WTC11 (cell line): ENCODE results near the gene SIK2. TPM values are rescaled to one million over a fixed set of nuclear protein-coding genes. Genes with fewer than 3 reads are reported as not detected.

Source experiments
- ATAC-seq: fragments of 200-7000 bp; cut with Tn5 transposase; 2 replicates; pipeline ENCODE4 v1.10.0; 2021; ENCODE audit warnings: mild to moderate bottlenecking, moderate library complexity
- CTCF ChIA-PET: fragments of 300-600 bp; sonication (Branson Sonifier 250); formaldehyde crosslinking; loops from one replicate; lab custom pipeline; 2021; ENCODE audit warnings: antibody characterized with exemption; lab: Charles Lee
- POLR2A ChIA-PET: fragments of 350-600 bp; sonication (Branson Sonifier 250); formaldehyde crosslinking; loops from one replicate; lab custom pipeline; 2021; ENCODE audit warnings: antibody characterized with exemption; lab: Charles Lee
- DNase-seq: peaks from one replicate; pipeline ENCODE4 v3.0.0; 2021; ENCODE audit warnings: low spot score
- H3K27ac Mint-ChIP-seq: 2 replicates; pipeline ENCODE4 v1.8.0; 2021; ENCODE audit warnings: mixed read lengths
- H3K27me3 Mint-ChIP-seq: 2 replicates; pipeline ENCODE4 v1.8.0; 2021; ENCODE audit warnings: low read depth, mild to moderate bottlenecking, moderate library complexity, mixed read lengths
- H3K36me3 Mint-ChIP-seq: 2 replicates; pipeline ENCODE4 v1.8.0; 2021; ENCODE audit warnings: mixed read lengths
- H3K4me1 Mint-ChIP-seq: 2 replicates; pipeline ENCODE4 v1.8.0; 2022; ENCODE audit warnings: mixed read lengths
- H3K4me3 Mint-ChIP-seq: 2 replicates; pipeline ENCODE4 v1.8.0; 2021; ENCODE audit warnings: mild to moderate bottlenecking, moderate library complexity, mixed read lengths
- H3K9me3 Mint-ChIP-seq: 2 replicates; pipeline ENCODE4 v1.8.0; 2021; ENCODE audit warnings: mixed read lengths
- CBFB ChIP-seq: sonication (generic); formaldehyde crosslinking; IDR thresholded peaks from 2 replicates; pipeline ENCODE4 v1.8.1; 2022; ENCODE audit warnings: mild to moderate bottlenecking, low read depth, missing genetic modification reagents
- FOXK1 ChIP-seq: sonication (generic); formaldehyde crosslinking; IDR thresholded peaks from 2 replicates; pipeline ENCODE4 v1.8.0; 2022; ENCODE audit warnings: mild to moderate bottlenecking, moderate library complexity, missing genetic modification reagents
- IRF2 ChIP-seq: sonication (generic); formaldehyde crosslinking; IDR thresholded peaks from 2 replicates; pipeline ENCODE4 v1.8.0; 2022; ENCODE audit warnings: low read depth, missing genetic modification reagents, borderline replicate concordance
- JUN ChIP-seq: sonication (generic); formaldehyde crosslinking; IDR thresholded peaks from 2 replicates; pipeline ENCODE4 v1.8.0; 2023; ENCODE audit warnings: mild to moderate bottlenecking, missing genetic modification reagents
- RORB ChIP-seq: fragments of 250-450 bp; sonication (Bioruptor Pico); IDR thresholded peaks from 2 replicates; pipeline ENCODE4 v1.9.0; 2021; ENCODE audit warnings: mild to moderate bottlenecking
- TEAD4 ChIP-seq: sonication (generic); formaldehyde crosslinking; IDR thresholded peaks from 2 replicates; pipeline ENCODE4 v1.8.0; 2022; ENCODE audit warnings: mild to moderate bottlenecking, missing genetic modification reagents
- ZNF396 ChIP-seq: fragments of 250-450 bp; sonication (Bioruptor Pico); IDR thresholded peaks from 2 replicates; pipeline ENCODE4 v1.8.0; 2021; ENCODE audit warnings: mild to moderate bottlenecking, moderate library complexity, borderline replicate concordance
- ZNF423 ChIP-seq: fragments of 250-450 bp; sonication (Bioruptor Pico); IDR thresholded peaks from 2 replicates; pipeline ENCODE4 v2.1.2; 2022; ENCODE audit warnings: mild to moderate bottlenecking, moderate library complexity
- total RNA-seq: library from RNA; stranded (reverse); gene quantifications from 3 replicates; pipeline ENCODE4 v1.2.3, GENCODE V29; 2021
- TF ChIP-seq, protein P1 (sequence below): fragments of 250-450 bp; sonication (Bioruptor Pico); IDR thresholded peaks from 2 replicates; pipeline ENCODE4 v1.9.0; 2021; ENCODE audit warnings: mild to moderate bottlenecking
- TF ChIP-seq, protein P2 (sequence below): sonication (generic); formaldehyde crosslinking; IDR thresholded peaks from 2 replicates; pipeline ENCODE4 v1.8.0; 2023; ENCODE audit warnings: missing genetic modification reagents
- TF ChIP-seq, protein P3 (sequence below): fragments of 250-450 bp; sonication (Bioruptor Pico); IDR thresholded peaks from 2 replicates; pipeline ENCODE4 v1.9.0; 2021; ENCODE audit warnings: moderate library complexity, mild to moderate bottlenecking, inconsistent platforms, borderline replicate concordance
- TF ChIP-seq, protein P4 (sequence below): sonication (generic); formaldehyde crosslinking; IDR thresholded peaks from 2 replicates; pipeline ENCODE4 v1.8.1; 2022; ENCODE audit warnings: low read depth, missing genetic modification reagents, borderline replicate concordance
- TF ChIP-seq, protein P5 (sequence below): sonication (generic); formaldehyde crosslinking; IDR thresholded peaks from 2 replicates; pipeline ENCODE4 v1.8.1; 2023; ENCODE audit warnings: mild to moderate bottlenecking, missing genetic modification reagents, moderate library complexity
- TF ChIP-seq, protein P6 (sequence below): sonication (generic); formaldehyde crosslinking; conservative IDR thresholded peaks from 2 replicates; pipeline ENCODE4 v1.8.1; 2023; ENCODE audit warnings: mild to moderate bottlenecking, low read depth, missing genetic modification reagents, moderate library complexity
- TF ChIP-seq, protein P7 (sequence below): fragments of 250-450 bp; sonication (Bioruptor Pico); IDR thresholded peaks from 2 replicates; pipeline ENCODE4 v1.9.0; 2021; ENCODE audit warnings: mild to moderate bottlenecking
- TF ChIP-seq, protein P8 (sequence below): sonication (generic); formaldehyde crosslinking; IDR thresholded peaks from 2 replicates; pipeline ENCODE4 v1.8.1; 2022; ENCODE audit warnings: mild to moderate bottlenecking, moderate library complexity, missing genetic modification reagents

SIK2 gene
- total RNA-seq, 1 experiment from 2014 or later, result 7.2 TPM

DNA sequence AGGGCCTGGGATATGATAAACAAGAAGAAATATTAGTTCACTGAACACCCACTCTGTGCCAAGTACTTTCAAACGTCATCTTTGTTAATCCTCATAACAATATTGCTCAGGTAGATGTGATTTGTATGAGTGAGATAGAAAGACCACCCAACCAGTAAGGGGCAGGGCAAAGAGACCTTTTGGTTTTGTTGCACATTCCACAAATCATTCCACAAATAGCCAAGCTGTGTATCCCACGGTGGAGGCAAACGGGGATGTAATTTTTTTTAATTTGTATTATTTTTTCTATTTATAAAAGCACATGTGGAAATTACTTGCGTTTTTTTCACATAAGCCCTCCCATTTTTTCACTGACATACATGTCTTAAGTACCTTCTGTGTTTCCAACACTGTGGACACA lies 32.8 kb upstream of the SIK2 start:
- DNase-seq, result no peak
- TF ChIP-seq RORB (CRISPR knock-in tag) (no peak), JUN (CRISPR knock-in tag) (no peak), ZNF423 (CRISPR knock-in tag) (no peak), ZNF396 (CRISPR knock-in tag) (no peak), TEAD4 (CRISPR knock-in tag) (no peak), CBFB (no peak), IRF2 (CRISPR knock-in tag) (no peak), FOXK1 (CRISPR knock-in tag) (no peak)
- TF ChIP-seq, protein P1, sequence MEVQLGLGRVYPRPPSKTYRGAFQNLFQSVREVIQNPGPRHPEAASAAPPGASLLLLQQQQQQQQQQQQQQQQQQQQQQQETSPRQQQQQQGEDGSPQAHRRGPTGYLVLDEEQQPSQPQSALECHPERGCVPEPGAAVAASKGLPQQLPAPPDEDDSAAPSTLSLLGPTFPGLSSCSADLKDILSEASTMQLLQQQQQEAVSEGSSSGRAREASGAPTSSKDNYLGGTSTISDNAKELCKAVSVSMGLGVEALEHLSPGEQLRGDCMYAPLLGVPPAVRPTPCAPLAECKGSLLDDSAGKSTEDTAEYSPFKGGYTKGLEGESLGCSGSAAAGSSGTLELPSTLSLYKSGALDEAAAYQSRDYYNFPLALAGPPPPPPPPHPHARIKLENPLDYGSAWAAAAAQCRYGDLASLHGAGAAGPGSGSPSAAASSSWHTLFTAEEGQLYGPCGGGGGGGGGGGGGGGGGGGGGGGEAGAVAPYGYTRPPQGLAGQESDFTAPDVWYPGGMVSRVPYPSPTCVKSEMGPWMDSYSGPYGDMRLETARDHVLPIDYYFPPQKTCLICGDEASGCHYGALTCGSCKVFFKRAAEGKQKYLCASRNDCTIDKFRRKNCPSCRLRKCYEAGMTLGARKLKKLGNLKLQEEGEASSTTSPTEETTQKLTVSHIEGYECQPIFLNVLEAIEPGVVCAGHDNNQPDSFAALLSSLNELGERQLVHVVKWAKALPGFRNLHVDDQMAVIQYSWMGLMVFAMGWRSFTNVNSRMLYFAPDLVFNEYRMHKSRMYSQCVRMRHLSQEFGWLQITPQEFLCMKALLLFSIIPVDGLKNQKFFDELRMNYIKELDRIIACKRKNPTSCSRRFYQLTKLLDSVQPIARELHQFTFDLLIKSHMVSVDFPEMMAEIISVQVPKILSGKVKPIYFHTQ (CRISPR knock-in tag), result no peak
- TF ChIP-seq, protein P2, sequence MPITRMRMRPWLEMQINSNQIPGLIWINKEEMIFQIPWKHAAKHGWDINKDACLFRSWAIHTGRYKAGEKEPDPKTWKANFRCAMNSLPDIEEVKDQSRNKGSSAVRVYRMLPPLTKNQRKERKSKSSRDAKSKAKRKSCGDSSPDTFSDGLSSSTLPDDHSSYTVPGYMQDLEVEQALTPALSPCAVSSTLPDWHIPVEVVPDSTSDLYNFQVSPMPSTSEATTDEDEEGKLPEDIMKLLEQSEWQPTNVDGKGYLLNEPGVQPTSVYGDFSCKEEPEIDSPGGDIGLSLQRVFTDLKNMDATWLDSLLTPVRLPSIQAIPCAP (CRISPR knock-in tag), result no peak
- TF ChIP-seq, protein P3, sequence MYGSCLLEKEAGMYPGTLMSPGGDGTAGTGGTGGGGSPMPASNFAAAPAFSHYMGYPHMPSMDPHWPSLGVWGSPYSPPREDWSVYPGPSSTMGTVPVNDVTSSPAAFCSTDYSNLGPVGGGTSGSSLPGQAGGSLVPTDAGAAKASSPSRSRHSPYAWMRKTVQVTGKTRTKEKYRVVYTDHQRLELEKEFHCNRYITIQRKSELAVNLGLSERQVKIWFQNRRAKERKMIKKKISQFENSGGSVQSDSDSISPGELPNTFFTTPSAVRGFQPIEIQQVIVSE (CRISPR knock-in tag), result no peak
- TF ChIP-seq, protein P4, sequence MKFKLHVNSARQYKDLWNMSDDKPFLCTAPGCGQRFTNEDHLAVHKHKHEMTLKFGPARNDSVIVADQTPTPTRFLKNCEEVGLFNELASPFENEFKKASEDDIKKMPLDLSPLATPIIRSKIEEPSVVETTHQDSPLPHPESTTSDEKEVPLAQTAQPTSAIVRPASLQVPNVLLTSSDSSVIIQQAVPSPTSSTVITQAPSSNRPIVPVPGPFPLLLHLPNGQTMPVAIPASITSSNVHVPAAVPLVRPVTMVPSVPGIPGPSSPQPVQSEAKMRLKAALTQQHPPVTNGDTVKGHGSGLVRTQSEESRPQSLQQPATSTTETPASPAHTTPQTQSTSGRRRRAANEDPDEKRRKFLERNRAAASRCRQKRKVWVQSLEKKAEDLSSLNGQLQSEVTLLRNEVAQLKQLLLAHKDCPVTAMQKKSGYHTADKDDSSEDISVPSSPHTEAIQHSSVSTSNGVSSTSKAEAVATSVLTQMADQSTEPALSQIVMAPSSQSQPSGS (CRISPR knock-in tag), result no peak
- TF ChIP-seq, protein P5, sequence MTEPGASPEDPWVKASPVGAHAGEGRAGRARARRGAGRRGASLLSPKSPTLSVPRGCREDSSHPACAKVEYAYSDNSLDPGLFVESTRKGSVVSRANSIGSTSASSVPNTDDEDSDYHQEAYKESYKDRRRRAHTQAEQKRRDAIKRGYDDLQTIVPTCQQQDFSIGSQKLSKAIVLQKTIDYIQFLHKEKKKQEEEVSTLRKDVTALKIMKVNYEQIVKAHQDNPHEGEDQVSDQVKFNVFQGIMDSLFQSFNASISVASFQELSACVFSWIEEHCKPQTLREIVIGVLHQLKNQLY, result no peak
- TF ChIP-seq, protein P6, sequence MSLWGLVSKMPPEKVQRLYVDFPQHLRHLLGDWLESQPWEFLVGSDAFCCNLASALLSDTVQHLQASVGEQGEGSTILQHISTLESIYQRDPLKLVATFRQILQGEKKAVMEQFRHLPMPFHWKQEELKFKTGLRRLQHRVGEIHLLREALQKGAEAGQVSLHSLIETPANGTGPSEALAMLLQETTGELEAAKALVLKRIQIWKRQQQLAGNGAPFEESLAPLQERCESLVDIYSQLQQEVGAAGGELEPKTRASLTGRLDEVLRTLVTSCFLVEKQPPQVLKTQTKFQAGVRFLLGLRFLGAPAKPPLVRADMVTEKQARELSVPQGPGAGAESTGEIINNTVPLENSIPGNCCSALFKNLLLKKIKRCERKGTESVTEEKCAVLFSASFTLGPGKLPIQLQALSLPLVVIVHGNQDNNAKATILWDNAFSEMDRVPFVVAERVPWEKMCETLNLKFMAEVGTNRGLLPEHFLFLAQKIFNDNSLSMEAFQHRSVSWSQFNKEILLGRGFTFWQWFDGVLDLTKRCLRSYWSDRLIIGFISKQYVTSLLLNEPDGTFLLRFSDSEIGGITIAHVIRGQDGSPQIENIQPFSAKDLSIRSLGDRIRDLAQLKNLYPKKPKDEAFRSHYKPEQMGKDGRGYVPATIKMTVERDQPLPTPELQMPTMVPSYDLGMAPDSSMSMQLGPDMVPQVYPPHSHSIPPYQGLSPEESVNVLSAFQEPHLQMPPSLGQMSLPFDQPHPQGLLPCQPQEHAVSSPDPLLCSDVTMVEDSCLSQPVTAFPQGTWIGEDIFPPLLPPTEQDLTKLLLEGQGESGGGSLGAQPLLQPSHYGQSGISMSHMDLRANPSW, result no peak
- TF ChIP-seq, protein P7, sequence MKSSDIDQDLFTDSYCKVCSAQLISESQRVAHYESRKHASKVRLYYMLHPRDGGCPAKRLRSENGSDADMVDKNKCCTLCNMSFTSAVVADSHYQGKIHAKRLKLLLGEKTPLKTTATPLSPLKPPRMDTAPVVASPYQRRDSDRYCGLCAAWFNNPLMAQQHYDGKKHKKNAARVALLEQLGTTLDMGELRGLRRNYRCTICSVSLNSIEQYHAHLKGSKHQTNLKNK (CRISPR knock-in tag), result no peak
- TF ChIP-seq, protein P8, sequence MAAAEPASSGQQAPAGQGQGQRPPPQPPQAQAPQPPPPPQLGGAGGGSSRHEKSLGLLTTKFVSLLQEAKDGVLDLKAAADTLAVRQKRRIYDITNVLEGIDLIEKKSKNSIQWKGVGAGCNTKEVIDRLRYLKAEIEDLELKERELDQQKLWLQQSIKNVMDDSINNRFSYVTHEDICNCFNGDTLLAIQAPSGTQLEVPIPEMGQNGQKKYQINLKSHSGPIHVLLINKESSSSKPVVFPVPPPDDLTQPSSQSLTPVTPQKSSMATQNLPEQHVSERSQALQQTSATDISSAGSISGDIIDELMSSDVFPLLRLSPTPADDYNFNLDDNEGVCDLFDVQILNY, result no peak
- Mint-ChIP-seq H3K9me3 (no peaks in the 10 kb centered on the region), H3K27ac (no peak overlapping the region), H3K36me3 (no peaks in the 10 kb centered on the region), H3K4me1 (peaks cover 9% of the 10 kb centered on the region), H3K27me3 (no peaks in the 10 kb centered on the region), H3K4me3 (no peak overlapping the region)
- ChIA-PET CTCF (no interaction called here), POLR2A (no interaction called here)
- no peak for ATAC-seq
